AG09309 (cell line): ENCODE results near the gene TIRAP.
A peak's percentile ranks its signal among the peaks of the same experiment; 100 is the strongest.
"Not testable (repeated sequence)": the region's sequence is repeated elsewhere in the genome, so short reads cannot be mapped to it uniquely, and the experiment has no call there.

ENCODE experiments used
- DNase-seq: peaks from one replicate; pipeline ENCODE4 v3.0.0-alpha.2; 2010; ENCODE audit warnings: low read depth
- H3K4me3 ChIP-seq: 2 replicates; pipeline ENCODE4 v1.5.1; 2011; ENCODE audit warnings: mild to moderate bottlenecking, low read depth, low read length, moderate library complexity; ENCODE audit not compliant: control insufficient read depth
- TF ChIP-seq, protein P1 (sequence below): IDR thresholded peaks from 2 replicates; pipeline ENCODE4 v1.5.1; 2011; ENCODE audit warnings: mild to moderate bottlenecking, low read depth, low read length, inconsistent platforms; ENCODE audit not compliant: insufficient read depth, control insufficient read depth; ENCODE audit errors: missing control alignments

TIRAP gene

GRCh38 chr11:126303623-126304456 is 20.9 kb downstream of the TIRAP start, which contains the start of gene DCPS:
Gene DCPS (plus strand): TSS chr11:126304060. CDS start chr11:126304081, 21 bp downstream.
- TF ChIP-seq, protein P1, sequence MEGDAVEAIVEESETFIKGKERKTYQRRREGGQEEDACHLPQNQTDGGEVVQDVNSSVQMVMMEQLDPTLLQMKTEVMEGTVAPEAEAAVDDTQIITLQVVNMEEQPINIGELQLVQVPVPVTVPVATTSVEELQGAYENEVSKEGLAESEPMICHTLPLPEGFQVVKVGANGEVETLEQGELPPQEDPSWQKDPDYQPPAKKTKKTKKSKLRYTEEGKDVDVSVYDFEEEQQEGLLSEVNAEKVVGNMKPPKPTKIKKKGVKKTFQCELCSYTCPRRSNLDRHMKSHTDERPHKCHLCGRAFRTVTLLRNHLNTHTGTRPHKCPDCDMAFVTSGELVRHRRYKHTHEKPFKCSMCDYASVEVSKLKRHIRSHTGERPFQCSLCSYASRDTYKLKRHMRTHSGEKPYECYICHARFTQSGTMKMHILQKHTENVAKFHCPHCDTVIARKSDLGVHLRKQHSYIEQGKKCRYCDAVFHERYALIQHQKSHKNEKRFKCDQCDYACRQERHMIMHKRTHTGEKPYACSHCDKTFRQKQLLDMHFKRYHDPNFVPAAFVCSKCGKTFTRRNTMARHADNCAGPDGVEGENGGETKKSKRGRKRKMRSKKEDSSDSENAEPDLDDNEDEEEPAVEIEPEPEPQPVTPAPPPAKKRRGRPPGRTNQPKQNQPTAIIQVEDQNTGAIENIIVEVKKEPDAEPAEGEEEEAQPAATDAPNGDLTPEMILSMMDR = no peak
- DNase-seq = peak; percentile 65
- H3K4me3 ChIP-seq = peak within 1 kb of the TSS; percentile 76

GRCh38 chr11:126304457-126305075 is 21.7 kb downstream of the TIRAP start:
- H3K4me3 ChIP-seq = peak overlapping the region; percentile 76
- TF ChIP-seq, protein P1 = no peak
- DNase-seq = no peak

GRCh38 chr11:126305699-126306098 is 22.8 kb downstream of the TIRAP start:
- DNase-seq = no peak
- no peak overlapping the region for H3K4me3 ChIP-seq
- TF ChIP-seq, protein P1 = no peak

DNA sequence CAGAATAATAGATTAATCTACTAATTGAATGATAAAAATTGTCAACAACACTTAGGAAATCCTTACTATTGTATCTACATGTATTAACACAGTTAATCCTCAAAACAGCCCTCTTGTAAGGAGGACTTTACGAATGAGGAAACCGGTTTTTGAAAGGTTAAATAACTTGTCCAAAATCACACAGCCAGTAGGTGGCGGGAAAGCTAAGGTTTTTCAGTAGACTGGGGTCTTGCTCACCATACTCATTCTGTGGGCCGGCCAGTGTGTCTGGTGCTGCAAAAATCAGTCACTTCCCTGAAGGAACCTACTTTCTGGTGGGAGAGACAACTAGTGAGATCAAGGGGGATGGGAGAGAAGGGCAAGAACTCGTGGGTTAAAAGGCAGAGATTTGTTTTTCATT is 24.8 kb downstream of the TIRAP start:
- no peak overlapping the region for H3K4me3 ChIP-seq
- DNase-seq = no peak

GRCh38 chr11:126308271-126308671 is 25.4 kb downstream of the TIRAP start:
- H3K4me3 ChIP-seq = no peak overlapping the region
- DNase-seq = no peak
- TF ChIP-seq, protein P1 = no peak

More for the DNA sequence above, 24.8 kb downstream of the TIRAP start:
- TF ChIP-seq, protein P1 = peak; percentile 67

- H3K4me3 ChIP-seq, DNase-seq: not testable (repeated sequence)
Measured at GRCh38 chr11:126308771-126309170, 25.9 kb downstream of the TIRAP start.

GRCh38 chr11:126310200-126310991 is 27.5 kb downstream of the TIRAP start:
- TF ChIP-seq, protein P1 = peak; percentile 89
- DNase-seq = no peak
- no peak overlapping the region for H3K4me3 ChIP-seq
